NCI-H2227 treated with DMSO at 0.1 percent for 48 hours (cell line): Measurements from ENCODE around the gene ZNRF1.
"Not testable (repeated sequence)": the region's sequence is repeated elsewhere in the genome, so short reads cannot be mapped to it uniquely, and the experiment has no call there.

Experiments
- DNase-seq: peaks from one replicate; lab custom pipeline; 2025; lab: John Stamatoyannopoulos, UW

The ZNRF1 gene

GRCh38 chr16:75114946-75115825 is 116.4 kb downstream of the ZNRF1 start:
- no peak for DNase-seq

- DNase-seq: no peak
Measured at GRCh38 chr16:75116081-75116910, 117.5 kb downstream of the ZNRF1 start, which contains the start of gene LDHD. Gene LDHD (minus strand): TSS chr16:75116780. CDS start chr16:75116720, 60 bp downstream.

GRCh38 chr16:75116911-75117245 is 118.1 kb downstream of the ZNRF1 start:
- no peak for DNase-seq

DNA sequence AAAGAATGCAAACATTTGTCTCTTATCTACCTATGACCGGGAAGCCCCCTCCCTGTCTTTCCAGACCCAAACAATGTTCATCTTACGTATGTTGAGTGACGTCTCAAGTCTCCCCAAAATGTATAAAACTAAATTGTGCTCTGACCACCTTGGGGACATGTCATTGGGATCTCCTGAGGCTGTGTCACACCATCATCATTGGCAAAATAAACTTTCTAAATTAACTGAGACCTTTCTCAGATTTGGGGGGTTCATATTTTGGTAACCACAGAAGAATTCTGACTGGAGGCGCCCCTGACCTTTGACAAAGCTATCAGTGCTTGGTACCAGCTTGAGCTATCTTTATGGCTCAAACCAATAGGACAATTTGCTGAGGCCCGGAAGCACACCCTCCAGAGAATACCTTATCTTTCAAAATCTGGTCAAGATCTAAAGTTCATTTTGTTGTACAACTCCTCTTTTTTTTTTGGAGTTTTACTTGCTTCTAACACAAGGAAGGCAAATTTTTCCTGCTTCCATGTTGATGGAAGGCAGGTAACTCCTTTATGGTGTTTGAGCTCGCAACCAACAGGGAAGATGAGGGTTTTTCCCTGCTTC is 120.2 kb downstream of the ZNRF1 start:
- DNase-seq: no peak

DNA sequence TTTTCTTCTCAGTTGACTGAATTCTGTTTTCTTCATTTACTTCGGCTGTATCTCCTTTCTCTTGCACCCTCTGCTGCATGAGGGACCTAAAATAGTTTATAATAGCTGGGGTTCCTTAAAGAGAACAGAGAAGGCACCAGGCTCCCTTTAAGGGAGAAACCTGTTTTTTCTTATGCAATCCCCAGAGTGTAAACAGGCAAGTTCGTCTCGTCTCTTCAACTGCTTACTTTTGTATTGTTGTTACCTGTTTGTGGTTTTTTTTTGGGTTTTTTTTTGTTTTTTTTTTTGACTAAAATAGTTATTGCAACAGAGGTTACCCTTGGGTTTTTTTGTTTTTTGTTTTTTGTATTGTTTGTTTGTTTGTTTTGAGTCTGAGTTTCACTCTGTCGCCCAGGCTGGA is 121.4 kb downstream of the ZNRF1 start:
- no peak for DNase-seq

GRCh38 chr16:75121949-75122568 is 123.2 kb downstream of the ZNRF1 start:
- no peak for DNase-seq

GRCh38 chr16:75122609-75123008 is 123.8 kb downstream of the ZNRF1 start:
- no peak for DNase-seq

GRCh38 chr16:75127713-75128415 is 129.0 kb downstream of the ZNRF1 start:
- DNase-seq: no peak

GRCh38 chr16:75129421-75130149 is 130.8 kb downstream of the ZNRF1 start:
- not testable (repeated sequence) for DNase-seq

GRCh38 chr16:75130150-75130771 is 131.4 kb downstream of the ZNRF1 start:
- no peak for DNase-seq

- DNase-seq: no peak
Measured at GRCh38 chr16:75131081-75131480, 132.3 kb downstream of the ZNRF1 start.

DNA sequence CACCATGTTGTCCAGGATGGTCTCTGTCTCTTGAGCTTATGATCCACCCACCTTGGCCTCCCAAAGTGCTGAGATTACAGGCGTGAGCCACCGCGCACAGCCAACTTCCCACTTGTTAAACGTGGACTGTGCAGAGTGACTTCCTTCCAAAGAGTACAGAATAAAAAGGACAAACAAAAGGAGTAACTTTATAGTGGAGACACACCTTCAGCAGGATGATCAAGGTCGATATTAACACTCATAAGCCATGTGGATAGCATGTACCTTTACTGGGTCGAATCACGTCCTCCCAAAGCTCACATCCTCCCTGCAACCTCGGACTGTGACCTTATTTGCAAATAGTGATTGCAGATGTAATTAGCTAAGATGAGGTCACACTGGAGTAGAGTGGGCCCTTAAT is 139.4 kb downstream of the ZNRF1 start:
- DNase-seq: no peak

DNA sequence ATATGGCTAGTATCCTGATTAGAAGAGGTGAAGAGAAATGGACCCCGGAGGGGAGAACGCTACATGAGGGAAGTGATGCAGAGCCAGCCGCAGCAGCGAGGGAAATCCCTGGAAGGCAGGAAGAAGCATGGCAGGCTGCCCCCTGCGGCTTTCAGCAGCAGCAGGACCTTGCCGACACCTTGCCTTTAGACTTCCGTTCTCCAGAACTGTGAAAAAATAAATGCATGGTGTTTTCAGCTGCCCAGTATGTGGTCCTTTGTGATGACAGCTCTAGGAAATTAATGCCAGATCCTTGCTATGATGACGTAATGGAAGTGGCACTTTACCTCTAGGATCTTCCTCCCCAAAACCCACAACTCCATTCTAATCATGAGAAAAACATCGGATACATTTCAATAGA is 139.8 kb downstream of the ZNRF1 start:
- peak; percentile 44 for DNase-seq

DNA sequence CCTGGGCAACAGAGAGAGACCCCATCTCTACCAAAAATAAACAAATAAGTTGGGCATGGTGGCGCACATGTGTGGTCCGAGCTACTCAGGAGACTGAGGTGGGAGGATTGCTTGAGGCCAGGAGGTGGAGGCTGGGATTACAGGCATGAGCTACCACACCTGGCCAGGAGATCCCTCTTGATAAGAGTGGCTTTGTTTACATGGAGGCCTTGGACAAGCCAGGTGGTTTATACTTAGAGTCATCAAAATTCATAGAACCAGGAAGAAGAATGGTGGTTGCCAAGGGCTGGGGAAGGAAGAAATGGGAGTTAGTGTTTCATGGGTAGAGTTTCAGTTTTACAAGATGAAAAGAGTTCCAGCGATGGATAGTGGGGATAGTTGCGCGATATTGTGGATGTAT is 140.7 kb downstream of the ZNRF1 start:
- DNase-seq: no peak

DNA sequence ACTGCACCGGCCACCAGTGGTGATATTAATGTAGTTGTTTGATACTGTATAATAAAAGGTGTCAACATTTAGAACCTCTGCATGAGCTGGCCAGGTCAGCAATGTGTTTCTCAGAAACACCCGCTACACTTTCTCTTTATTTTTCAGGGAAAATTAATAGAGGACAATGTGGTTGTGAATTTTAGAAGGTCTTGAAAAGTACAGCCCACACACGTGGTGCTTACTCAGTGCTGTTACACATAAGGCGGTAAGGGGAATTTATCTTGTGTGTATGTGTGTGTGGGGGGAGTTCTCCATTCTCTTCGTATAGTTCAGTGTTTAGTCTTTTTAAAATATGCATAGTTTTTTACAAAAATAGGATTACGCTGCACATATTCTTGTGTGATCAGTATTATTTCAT is 145.1 kb downstream of the ZNRF1 start:
- DNase-seq: no peak

- no peak for DNase-seq
Measured at GRCh38 chr16:75147968-75148310, 149.1 kb downstream of the ZNRF1 start.

GRCh38 chr16:75148311-75149195 is 149.7 kb downstream of the ZNRF1 start, which contains the start of gene ZFP1:
Gene ZFP1 (plus strand): TSS chr16:75148524. CDS start chr16:75152952, 4,428 bp downstream.
- peak; percentile 82 for DNase-seq

- DNase-seq: no peak
Measured at GRCh38 chr16:75151798-75152197, 153.0 kb downstream of the ZNRF1 start.

DNA sequence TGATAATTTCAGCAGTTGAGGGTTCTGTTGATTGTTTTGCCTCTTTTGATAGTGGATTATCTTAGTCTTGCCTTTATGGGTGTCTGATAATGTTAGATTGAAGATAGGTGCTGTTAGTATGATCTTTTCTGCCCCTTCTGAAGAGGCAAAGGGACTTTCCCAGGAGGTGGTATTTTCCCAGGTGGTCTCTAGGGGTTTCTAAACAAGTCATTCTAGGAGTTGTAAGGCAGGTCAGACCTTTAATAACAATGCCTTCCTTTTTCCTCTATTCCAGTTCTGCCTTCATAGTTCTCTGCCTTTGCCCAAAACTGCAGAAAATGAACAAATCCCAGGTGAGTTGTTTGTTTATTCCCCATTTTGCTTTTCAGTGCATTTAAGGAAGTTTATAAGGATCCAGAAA is 153.8 kb downstream of the ZNRF1 start:
- DNase-seq: no peak
